Tibial nerve (tissue), 3 donors: Measurements from ENCODE around the gene F9.

Experiments used
- CTCF ChIP-seq, 5 experiments: fragments of 200-600 bp in 3 of 5; fragments of 450-650 bp in 2 of 5; sonication (generic) in 3 of 5; IDR thresholded peaks; one replicate each; pipeline ENCODE4 v1.5.1; 2016 to 2019; ENCODE audit warnings: antibody characterized with exemption in 5 of 5, mild to moderate bottlenecking in 3 of 5, moderate library complexity in 2 of 5
- POLR2A ChIP-seq, 2 donors: fragments of 450-650 bp; IDR thresholded peaks; one replicate each; pipeline ENCODE4 v1.6.1; 2017; ENCODE audit warnings: antibody characterized with exemption in 2 of 2, mild to moderate bottlenecking in 2 of 2, moderate library complexity in 2 of 2

GRCh38 chrX:139483699-139484098 is 46.8 kb upstream of the F9 start:
- TF ChIP-seq CTCF (IDR thresholded peaks at IDR 0.05): no peak
- no peak for TF ChIP-seq POLR2A (IDR thresholded peaks at IDR 0.05)
